D341Med (cell line): ENCODE measurements around the gene EIF4B.
A peak's percentile ranks its signal among the peaks of the same experiment; 100 is the strongest.

Experiments used
- DNase-seq: peaks from one replicate; pipeline ENCODE4 v3.0.0; 2012; ENCODE audit warnings: low spot score

EIF4B gene

GRCh38 chr12:53057816-53058500, 51.7 kb downstream of the EIF4B start:
- DNase-seq = no peak

- no peak for DNase-seq
These were observed 52.6 kb downstream of the EIF4B start for GRCh38 chr12:53058674-53059433.

GRCh38 chr12:53059434-53060063, 53.3 kb downstream of the EIF4B start:
- peak; percentile 22 for DNase-seq

DNA sequence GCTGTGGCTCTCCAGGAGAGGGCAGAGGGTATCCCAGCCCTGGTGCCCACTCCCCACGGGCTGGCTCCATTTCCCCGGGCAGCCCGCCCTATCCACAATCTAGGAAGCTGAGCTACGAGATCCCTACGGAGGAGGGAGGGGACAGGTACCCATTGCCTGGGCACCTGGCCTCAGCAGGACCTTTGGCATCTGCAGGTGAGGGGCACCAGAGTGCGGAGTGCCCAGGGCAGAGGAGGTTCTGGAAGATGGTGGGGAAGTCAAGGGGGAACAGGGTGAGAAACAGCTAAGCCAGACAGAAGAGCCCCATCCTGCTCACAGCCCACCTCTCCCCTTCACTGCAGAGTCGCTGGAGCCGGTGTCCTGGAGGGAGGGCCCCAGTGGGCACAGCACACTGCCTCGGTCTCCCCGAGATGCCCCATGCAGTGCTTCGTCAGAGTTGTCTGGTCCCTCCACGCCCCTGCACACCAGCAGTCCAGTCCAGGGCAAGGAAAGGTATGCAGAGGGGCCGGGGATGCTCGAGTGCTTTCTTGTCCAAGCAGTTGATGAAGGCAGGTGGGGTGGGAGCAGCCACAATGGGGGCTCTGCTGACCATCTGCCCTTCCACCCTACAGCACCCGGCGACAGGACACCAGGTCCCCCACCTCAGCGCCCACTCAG, 53.9 kb downstream of the EIF4B start:
- DNase-seq = no peak

GRCh38 chr12:53060721-53061276, 54.5 kb downstream of the EIF4B start:
- no peak for DNase-seq

- no peak for DNase-seq
These were observed 55.3 kb downstream of the EIF4B start for GRCh38 chr12:53061404-53062010.

GRCh38 chr12:53062011-53062961, 56.0 kb downstream of the EIF4B start:
- no peak for DNase-seq

GRCh38 chr12:53062977-53063707, 56.9 kb downstream of the EIF4B start:
- no peak for DNase-seq

DNA sequence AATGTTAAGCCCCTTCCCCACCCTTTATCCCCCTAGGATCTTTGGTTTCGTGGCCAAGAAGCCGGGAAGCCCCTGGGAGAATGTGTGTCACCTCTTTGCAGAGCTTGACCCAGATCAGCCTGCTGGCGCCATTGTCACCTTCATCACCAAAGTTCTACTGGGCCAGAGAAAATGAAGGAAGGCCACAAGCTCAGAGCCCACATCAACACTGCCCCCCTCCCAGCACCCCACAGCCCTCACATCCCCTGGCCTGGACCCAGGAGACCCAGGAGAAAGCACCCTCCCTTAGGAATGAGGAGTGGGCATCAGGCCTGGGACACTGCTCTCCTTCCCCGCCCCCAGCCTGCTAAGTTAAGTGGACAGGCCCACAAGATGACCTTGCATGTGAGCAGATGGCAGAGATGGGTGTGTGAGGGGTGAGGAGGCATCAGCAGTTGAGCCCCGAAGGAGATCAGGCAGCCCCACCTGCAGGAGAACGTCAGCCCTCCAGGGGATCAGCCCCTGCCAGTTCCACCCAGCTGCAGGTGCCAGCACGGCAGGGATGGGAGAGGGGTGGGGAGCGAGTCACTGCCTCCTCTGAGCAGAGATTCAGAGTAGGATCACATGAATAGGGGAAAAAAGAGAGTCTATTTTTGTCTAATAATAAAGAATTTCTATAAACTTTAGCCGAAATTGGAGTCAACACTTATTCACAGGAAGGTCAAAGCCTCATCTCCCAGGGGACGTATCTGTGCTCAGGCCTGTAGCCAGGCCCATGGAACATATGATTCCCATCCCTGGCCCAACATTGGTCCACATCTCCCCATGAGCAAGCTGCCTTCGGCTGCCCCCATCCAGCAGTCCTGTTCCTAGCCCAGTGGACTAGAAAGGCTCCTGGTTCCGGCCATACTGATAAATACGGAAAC, 57.7 kb downstream of the EIF4B start:
- no peak for DNase-seq

GRCh38 chr12:53064613-53065436, 58.6 kb downstream of the EIF4B start:
- DNase-seq = no peak

DNA sequence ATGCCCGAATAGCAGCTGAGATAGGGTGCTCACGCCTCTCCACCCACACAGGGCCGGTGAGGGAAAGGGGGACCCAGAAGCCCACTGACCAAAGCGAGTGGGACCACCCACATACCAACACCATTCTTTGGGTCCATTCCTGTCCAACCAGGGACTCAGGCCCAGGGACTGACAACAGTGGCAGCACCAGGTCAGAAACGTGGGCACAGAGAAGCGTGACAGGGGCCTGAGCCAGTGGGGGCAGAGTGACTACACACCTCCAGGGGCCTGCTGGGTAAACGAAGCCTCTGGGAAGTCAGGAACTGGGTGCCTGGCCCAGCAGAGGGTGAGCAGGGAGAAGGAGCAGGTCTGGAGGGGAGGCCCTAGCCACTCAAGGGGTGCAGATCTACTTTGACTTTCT, 59.2 kb downstream of the EIF4B start:
- no peak for DNase-seq

DNA sequence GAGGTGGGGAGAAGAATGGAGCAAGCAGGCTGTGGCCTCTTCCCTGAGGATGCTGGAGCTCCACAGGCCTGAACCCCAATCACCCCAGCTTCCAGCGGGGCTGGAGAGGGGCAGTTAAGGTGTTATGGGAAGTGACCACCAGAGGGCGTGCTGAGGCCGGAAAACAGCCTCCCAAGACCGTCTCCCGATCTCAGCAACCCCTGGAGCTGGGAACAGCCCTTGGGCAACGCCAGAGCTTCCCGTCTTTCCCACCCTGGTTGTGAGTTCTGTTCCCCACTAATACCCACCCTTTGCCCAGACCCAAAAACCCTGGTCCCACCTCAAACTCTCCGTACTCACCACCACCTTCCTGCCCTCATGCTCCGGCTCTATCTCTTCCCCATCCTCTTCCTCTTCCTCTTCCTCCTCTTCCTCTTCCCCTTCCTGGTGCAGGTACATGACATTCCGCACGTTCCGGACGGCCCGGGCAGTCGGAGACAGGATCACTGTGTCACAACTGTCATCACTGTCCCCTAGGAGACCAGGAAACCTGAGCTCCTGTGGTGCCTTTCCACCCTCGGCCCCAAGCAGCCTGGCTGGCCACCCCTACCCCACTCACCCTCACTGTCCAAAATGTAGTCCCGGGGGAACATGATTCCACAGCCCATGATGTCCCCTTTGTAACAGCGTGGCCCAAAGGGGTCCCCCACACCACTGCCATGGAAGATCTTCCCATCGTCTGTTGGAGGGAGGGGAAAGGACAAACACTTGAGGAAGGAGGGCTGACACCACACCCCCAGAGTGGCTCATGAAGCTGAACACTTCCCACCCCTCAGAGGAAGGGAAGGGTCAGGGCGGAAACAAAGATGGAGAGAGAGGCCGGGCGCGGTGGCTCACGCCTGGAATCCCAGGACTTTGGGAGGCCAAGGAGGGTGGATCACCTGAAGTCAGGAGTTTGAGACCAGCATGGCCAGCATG, 60.0 kb downstream of the EIF4B start:
- DNase-seq = peak; percentile 91

DNA sequence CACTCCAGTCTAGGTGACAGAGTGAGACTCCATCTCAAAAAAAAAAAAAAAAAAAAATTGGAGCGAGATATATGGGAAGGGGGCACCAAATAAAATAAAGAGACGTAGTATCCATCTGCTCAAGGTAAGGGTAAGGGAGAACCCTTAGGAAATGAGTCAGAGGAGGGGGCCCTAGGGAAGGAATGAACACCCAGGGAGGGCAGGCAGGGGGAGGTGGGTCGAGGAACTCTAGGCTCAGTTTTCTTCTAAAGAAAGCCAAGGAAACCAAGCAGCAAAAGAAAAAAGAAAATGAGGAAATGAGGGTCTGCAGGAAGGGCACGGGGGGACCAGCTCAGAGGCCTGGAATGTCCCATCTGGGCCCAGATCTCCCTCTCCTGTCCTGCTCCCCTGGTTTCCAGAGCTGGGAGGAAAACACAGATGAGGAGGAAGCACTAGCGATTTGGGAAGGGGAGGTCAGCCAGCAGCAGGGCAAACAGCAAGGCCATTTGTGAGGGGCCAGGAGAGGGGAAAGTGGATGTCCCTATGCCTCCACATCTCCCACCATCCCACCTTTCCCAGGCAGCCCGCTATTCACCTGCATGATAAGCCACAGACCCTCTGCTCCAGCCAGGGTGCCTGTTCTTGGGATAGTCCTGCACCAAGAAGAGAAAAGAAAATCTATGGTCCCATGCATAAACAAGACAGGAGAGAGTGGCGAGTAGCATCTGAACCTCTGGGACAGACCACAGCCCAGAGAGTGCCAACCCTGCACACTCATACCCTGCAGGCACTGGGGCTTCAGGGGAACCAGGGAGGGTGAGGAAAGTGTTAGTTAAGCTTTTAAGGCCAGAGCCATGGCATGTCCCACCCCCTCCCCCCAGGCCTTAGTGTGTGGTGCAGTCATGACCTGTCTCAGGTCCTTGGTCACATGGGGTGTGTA, 61.1 kb downstream of the EIF4B start:
- DNase-seq = no peak

DNA sequence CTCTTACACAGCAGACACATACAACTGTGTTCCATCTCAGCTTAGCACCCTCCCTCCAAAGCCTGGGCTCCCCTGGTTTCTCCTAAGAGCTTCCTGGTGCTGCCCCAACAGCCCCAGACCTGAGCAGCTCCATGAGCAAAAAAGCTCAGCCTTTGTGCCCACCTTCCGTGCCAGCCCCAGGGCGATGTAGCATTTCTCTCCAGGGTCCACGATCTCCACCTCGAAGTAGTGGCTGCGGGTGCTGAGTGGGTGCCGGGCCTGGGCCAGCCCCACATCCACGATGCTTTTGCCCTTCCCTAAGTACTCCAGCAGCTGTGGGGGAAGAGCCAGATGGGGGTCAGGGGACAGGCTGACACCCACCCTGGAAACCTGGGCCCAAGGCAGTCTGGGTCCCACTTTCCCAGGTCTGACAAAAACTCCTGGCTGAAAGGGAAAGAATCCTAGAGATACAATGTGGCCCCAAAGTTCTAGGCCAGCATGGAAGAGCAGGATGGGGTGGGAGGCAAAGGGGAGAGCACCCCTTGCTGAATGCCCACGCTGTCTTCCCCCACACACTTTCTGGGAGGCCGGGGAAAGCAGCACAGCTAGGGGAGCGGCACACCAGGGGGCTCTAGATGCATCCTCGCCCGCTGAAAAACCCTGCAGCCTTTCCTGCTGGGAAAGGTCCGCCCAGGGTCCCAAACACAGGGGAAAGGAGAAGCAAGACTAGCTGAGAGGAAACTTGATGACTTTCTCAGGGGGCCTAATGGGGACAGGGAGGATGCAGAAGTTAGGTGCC, 61.9 kb downstream of the EIF4B start:
- DNase-seq = no peak
